ENCODE data around the gene ATRN.
"Not testable (repeated sequence)": the region's sequence is repeated elsewhere in the genome, so short reads cannot be mapped to it uniquely, and the experiment has no call there.

Gene ATRN

GRCh38 chr20:3565851-3566250 lies 95.0 kb downstream of the ATRN start:
- no peaks in the 10 kb centered on the region for H3K9me3 ChIP-seq (ENCODE audit: control insufficient read depth, insufficient read depth, low read length)
- no peak overlapping the region for H3K4me3 ChIP-seq (ENCODE audit: low read depth, low read length)
- no peaks in the 10 kb centered on the region for H3K36me3 ChIP-seq (ENCODE audit: control insufficient read depth, insufficient read depth, low read length)
- peaks cover 10% of the 10 kb centered on the region for H3K4me1 ChIP-seq (ENCODE audit: control insufficient read depth, insufficient read depth, low read length)
- no peaks in the 10 kb centered on the region for H3K27me3 ChIP-seq (ENCODE audit: control insufficient read depth, insufficient read depth, low read length)
- H3K27ac ChIP-seq (ENCODE audit: low read depth, low read length) = no peak overlapping the region
- H3K9ac ChIP-seq (ENCODE audit: low read depth, low read length) = no peak overlapping the region

GRCh38 chr20:3572151-3572550 lies 101.3 kb downstream of the ATRN start:
- Histone ChIP-seq H3K4me3 (ENCODE audit: low read depth, low read length) (no peak overlapping the region), H3K27ac (ENCODE audit: low read depth, low read length) (no peak overlapping the region), H3K4me1 (ENCODE audit: control insufficient read depth, insufficient read depth, low read length) (no peaks in the 10 kb centered on the region), H3K9me3 (ENCODE audit: control insufficient read depth, insufficient read depth, low read length) (no peaks in the 10 kb centered on the region), H3K27me3 (ENCODE audit: control insufficient read depth, insufficient read depth, low read length) (no peaks in the 10 kb centered on the region), H3K9ac (ENCODE audit: low read depth, low read length) (no peak overlapping the region), H3K36me3 (ENCODE audit: control insufficient read depth, insufficient read depth, low read length) (peaks cover 6% of the 10 kb centered on the region; the same call in 1 of the 2 replicates)

- Histone ChIP-seq H3K4me3 (ENCODE audit: low read depth, low read length) (no peak overlapping the region), H3K4me1 (ENCODE audit: control insufficient read depth, insufficient read depth, low read length) (no peaks in the 10 kb centered on the region), H3K27ac (ENCODE audit: low read depth, low read length) (no peak overlapping the region), H3K9me3 (ENCODE audit: control insufficient read depth, insufficient read depth, low read length) (no peaks in the 10 kb centered on the region), H3K9ac (ENCODE audit: low read depth, low read length) (no peak overlapping the region), H3K27me3 (ENCODE audit: control insufficient read depth, insufficient read depth, low read length) (no peaks in the 10 kb centered on the region), H3K36me3 (ENCODE audit: control insufficient read depth, insufficient read depth, low read length) (peaks cover 14% of the 10 kb centered on the region; the same call in 1 of the 2 replicates)
These were observed 105.5 kb downstream of the ATRN start for GRCh38 chr20:3576363-3576762.

GRCh38 chr20:3577366-3577765 lies 106.5 kb downstream of the ATRN start:
- no peak overlapping the region for H3K4me3 ChIP-seq (ENCODE audit: low read depth, low read length)
- H3K36me3 ChIP-seq (ENCODE audit: control insufficient read depth, insufficient read depth, low read length) = peaks cover 14% of the 10 kb centered on the region; the same call in 1 of the 2 replicates
- H3K27ac ChIP-seq (ENCODE audit: low read depth, low read length) = no peak overlapping the region
- H3K9ac ChIP-seq (ENCODE audit: low read depth, low read length) = no peak overlapping the region
- H3K4me1 ChIP-seq (ENCODE audit: control insufficient read depth, insufficient read depth, low read length) = no peaks in the 10 kb centered on the region
- no peaks in the 10 kb centered on the region for H3K9me3 ChIP-seq (ENCODE audit: control insufficient read depth, insufficient read depth, low read length)
- H3K27me3 ChIP-seq (ENCODE audit: control insufficient read depth, insufficient read depth, low read length) = no peaks in the 10 kb centered on the region

- no peak overlapping the region for H3K4me3 ChIP-seq (ENCODE audit: low read depth, low read length)
- peaks cover 26% of the 10 kb centered on the region for H3K36me3 ChIP-seq (ENCODE audit: control insufficient read depth, insufficient read depth, low read length)
- no peak overlapping the region for H3K27ac ChIP-seq (ENCODE audit: low read depth, low read length)
- H3K9me3 ChIP-seq (ENCODE audit: control insufficient read depth, insufficient read depth, low read length) = no peaks in the 10 kb centered on the region
- H3K9ac ChIP-seq (ENCODE audit: low read depth, low read length) = no peak overlapping the region
- H3K4me1 ChIP-seq (ENCODE audit: control insufficient read depth, insufficient read depth, low read length) = no peaks in the 10 kb centered on the region
- no peaks in the 10 kb centered on the region for H3K27me3 ChIP-seq (ENCODE audit: control insufficient read depth, insufficient read depth, low read length)
These were observed 109.6 kb downstream of the ATRN start for GRCh38 chr20:3580412-3580811.

- Histone ChIP-seq H3K27ac (ENCODE audit: low read depth, low read length) (no peak overlapping the region), H3K4me1 (ENCODE audit: control insufficient read depth, insufficient read depth, low read length) (no peaks in the 10 kb centered on the region), H3K9ac (ENCODE audit: low read depth, low read length) (no peak overlapping the region), H3K36me3 (ENCODE audit: control insufficient read depth, insufficient read depth, low read length) (peaks cover 19% of the 10 kb centered on the region), H3K9me3 (ENCODE audit: control insufficient read depth, insufficient read depth, low read length) (no peaks in the 10 kb centered on the region), H3K4me3 (ENCODE audit: low read depth, low read length) (no peak overlapping the region), H3K27me3 (ENCODE audit: control insufficient read depth, insufficient read depth, low read length) (no peaks in the 10 kb centered on the region)
These were observed 112.9 kb downstream of the ATRN start for GRCh38 chr20:3583765-3584164.

- Histone ChIP-seq H3K27me3 (ENCODE audit: control insufficient read depth, insufficient read depth, low read length) (no peaks in the 10 kb centered on the region), H3K27ac (ENCODE audit: low read depth, low read length) (no peak overlapping the region), H3K9ac (ENCODE audit: low read depth, low read length) (no peak overlapping the region), H3K4me3 (ENCODE audit: low read depth, low read length) (no peak overlapping the region), H3K9me3 (ENCODE audit: control insufficient read depth, insufficient read depth, low read length) (no peaks in the 10 kb centered on the region), H3K4me1 (ENCODE audit: control insufficient read depth, insufficient read depth, low read length) (no peaks in the 10 kb centered on the region), H3K36me3 (ENCODE audit: control insufficient read depth, insufficient read depth, low read length) (peaks cover 19% of the 10 kb centered on the region)
These were observed 115.3 kb downstream of the ATRN start for GRCh38 chr20:3586093-3586492.

- H3K27ac ChIP-seq (ENCODE audit: low read depth, low read length) = no peak overlapping the region
- H3K27me3 ChIP-seq (ENCODE audit: control insufficient read depth, insufficient read depth, low read length) = no peaks in the 10 kb centered on the region
- H3K4me3 ChIP-seq (ENCODE audit: low read depth, low read length) = no peak overlapping the region
- H3K9me3 ChIP-seq (ENCODE audit: control insufficient read depth, insufficient read depth, low read length) = no peaks in the 10 kb centered on the region
- H3K4me1 ChIP-seq (ENCODE audit: control insufficient read depth, insufficient read depth, low read length) = no peaks in the 10 kb centered on the region
- peaks cover 38% of the 10 kb centered on the region for H3K36me3 ChIP-seq (ENCODE audit: control insufficient read depth, insufficient read depth, low read length)
- H3K9ac ChIP-seq (ENCODE audit: low read depth, low read length) = no peak overlapping the region
These were observed 119.3 kb downstream of the ATRN start for GRCh38 chr20:3590164-3590563.

- H3K9ac ChIP-seq (ENCODE audit: low read depth, low read length) = no peak overlapping the region
- H3K4me3 ChIP-seq (ENCODE audit: low read depth, low read length) = no peak overlapping the region
- H3K9me3 ChIP-seq (ENCODE audit: control insufficient read depth, insufficient read depth, low read length) = no peaks in the 10 kb centered on the region
- H3K27me3 ChIP-seq (ENCODE audit: control insufficient read depth, insufficient read depth, low read length) = no peaks in the 10 kb centered on the region
- H3K36me3 ChIP-seq (ENCODE audit: control insufficient read depth, insufficient read depth, low read length) = peaks cover 39% of the 10 kb centered on the region
- H3K4me1 ChIP-seq (ENCODE audit: control insufficient read depth, insufficient read depth, low read length) = no peaks in the 10 kb centered on the region
- no peak overlapping the region for H3K27ac ChIP-seq (ENCODE audit: low read depth, low read length)
These were observed 122.1 kb downstream of the ATRN start for GRCh38 chr20:3592931-3593330.

GRCh38 chr20:3595541-3595940 lies 124.7 kb downstream of the ATRN start:
- H3K9ac ChIP-seq (ENCODE audit: low read depth, low read length) = no peak overlapping the region
- H3K27ac ChIP-seq (ENCODE audit: low read depth, low read length) = no peak overlapping the region
- no peaks in the 10 kb centered on the region for H3K27me3 ChIP-seq (ENCODE audit: control insufficient read depth, insufficient read depth, low read length)
- H3K36me3 ChIP-seq (ENCODE audit: control insufficient read depth, insufficient read depth, low read length) = peaks cover 44% of the 10 kb centered on the region
- H3K4me1 ChIP-seq (ENCODE audit: control insufficient read depth, insufficient read depth, low read length) = no peaks in the 10 kb centered on the region
- H3K4me3 ChIP-seq (ENCODE audit: low read depth, low read length) = no peak overlapping the region
- H3K9me3 ChIP-seq (ENCODE audit: control insufficient read depth, insufficient read depth, low read length) = no peaks in the 10 kb centered on the region

GRCh38 chr20:3603108-3603507 lies 132.3 kb downstream of the ATRN start:
- Histone ChIP-seq H3K27me3 (ENCODE audit: control insufficient read depth, insufficient read depth, low read length) (no peaks in the 10 kb centered on the region), H3K4me3 (ENCODE audit: low read depth, low read length) (no peak overlapping the region), H3K9ac (ENCODE audit: low read depth, low read length) (no peak overlapping the region), H3K27ac (ENCODE audit: low read depth, low read length) (no peak overlapping the region), H3K4me1 (ENCODE audit: control insufficient read depth, insufficient read depth, low read length) (no peaks in the 10 kb centered on the region), H3K9me3 (ENCODE audit: control insufficient read depth, insufficient read depth, low read length) (no peaks in the 10 kb centered on the region), H3K36me3 (ENCODE audit: control insufficient read depth, insufficient read depth, low read length) (0 out of 2 replicates have a peak, but pooled peaks cover 8% of the 10 kb centered on the region)

GRCh38 chr20:3605386-3605886 lies 134.6 kb downstream of the ATRN start:
- H3K4me3 ChIP-seq (ENCODE audit: low read depth, low read length); H3K36me3 ChIP-seq (ENCODE audit: control insufficient read depth, insufficient read depth, low read length); H3K27ac ChIP-seq (ENCODE audit: low read depth, low read length); H3K9ac ChIP-seq (ENCODE audit: low read depth, low read length); H3K4me1 ChIP-seq (ENCODE audit: control insufficient read depth, insufficient read depth, low read length); H3K9me3 ChIP-seq (ENCODE audit: control insufficient read depth, insufficient read depth, low read length); H3K27me3 ChIP-seq (ENCODE audit: control insufficient read depth, insufficient read depth, low read length): not testable (repeated sequence)
